GM23338 (cell line): Measurements from ENCODE around the gene FUT8. TPM values are rescaled to one million over a fixed set of nuclear protein-coding genes. Genes with fewer than 3 reads are reported as not detected.

Experiments
- ATAC-seq: fragments of 200-7000 bp; cut with Tn5 transposase; 3 replicates; pipeline ENCODE4 v1.9.1; 2020
- DNase-seq: peaks from one replicate; pipeline ENCODE4 v3.0.0-alpha.2; 2015; ENCODE audit warnings: low spot score
- H2AFZ ChIP-seq: fragments of 200-600 bp; sonication (generic); 2 replicates; pipeline ENCODE4 v1.8.0; 2016; ENCODE audit warnings: antibody characterized with exemption, mild to moderate bottlenecking, moderate library complexity
- H3F3A ChIP-seq: fragments of 200-600 bp; sonication (generic); replicated peaks from 2 replicates; pipeline ENCODE4 v1.8.0; 2017; ENCODE audit warnings: antibody characterized with exemption, mixed run types, low read depth
- H3K27ac ChIP-seq: fragments of 200-600 bp; sonication (generic); 2 replicates; pipeline ENCODE4 v1.6.1; 2016; ENCODE audit warnings: low read depth
- H3K27me3 ChIP-seq: fragments of 200-600 bp; sonication (generic); 2 replicates; pipeline ENCODE4 v1.8.0; 2016; ENCODE audit warnings: mild to moderate bottlenecking, mixed run types, moderate library complexity; ENCODE audit not compliant: insufficient read depth
- H3K36me3 ChIP-seq: fragments of 200-600 bp; sonication (generic); 2 replicates; pipeline ENCODE4 v1.8.0; 2016; ENCODE audit warnings: mild to moderate bottlenecking; ENCODE audit not compliant: insufficient read depth
- H3K4me1 ChIP-seq: fragments of 200-600 bp; sonication (generic); 2 replicates; pipeline ENCODE4 v1.8.0; 2016; ENCODE audit warnings: mild to moderate bottlenecking, moderate library complexity; ENCODE audit not compliant: insufficient read depth
- H3K4me2 ChIP-seq: fragments of 200-600 bp; sonication (generic); 2 replicates; pipeline ENCODE4 v1.7.1; 2017; ENCODE audit warnings: mixed run types
- H3K4me3 ChIP-seq: fragments of 200-600 bp; sonication (generic); 2 replicates; pipeline ENCODE4 v1.6.1; 2016; ENCODE audit warnings: mixed run types
- H3K79me2 ChIP-seq: fragments of 200-600 bp; sonication (generic); replicated peaks from 2 replicates; pipeline ENCODE4 v1.8.0; 2017; ENCODE audit warnings: mild to moderate bottlenecking; ENCODE audit not compliant: insufficient read depth
- H3K9me2 ChIP-seq: fragments of 200-600 bp; sonication (generic); 2 replicates; pipeline ENCODE4 v1.8.0; 2017; ENCODE audit not compliant: insufficient read depth
- H4K20me1 ChIP-seq: fragments of 200-600 bp; sonication (generic); replicated peaks from 2 replicates; pipeline ENCODE4 v1.8.0; 2017; ENCODE audit warnings: mild to moderate bottlenecking; ENCODE audit not compliant: insufficient read depth
- H3K27ac Mint-ChIP-seq: 2 replicates; pipeline ENCODE4 v1.8.0; 2020; ENCODE audit warnings: inconsistent platforms, mild to moderate bottlenecking, moderate library complexity, mixed read lengths
- H3K27me3 Mint-ChIP-seq: 3 replicates; pipeline ENCODE4 v1.8.0; 2022; ENCODE audit warnings: low read depth, mild to moderate bottlenecking, moderate library complexity, mixed read lengths, inconsistent platforms; ENCODE audit not compliant: insufficient read depth, poor library complexity
- H3K36me3 Mint-ChIP-seq: 3 replicates; pipeline ENCODE4 v1.8.0; 2021; ENCODE audit warnings: low read depth, mild to moderate bottlenecking, inconsistent platforms, moderate library complexity, mixed read lengths
- H3K4me1 Mint-ChIP-seq: 3 replicates; pipeline ENCODE4 v1.8.0; 2020; ENCODE audit warnings: mild to moderate bottlenecking, inconsistent platforms, mixed read lengths
- H3K4me3 Mint-ChIP-seq: 3 replicates; pipeline ENCODE4 v1.8.0; 2021; ENCODE audit warnings: moderate library complexity, mild to moderate bottlenecking, inconsistent platforms, mixed read lengths
- H3K9me3 Mint-ChIP-seq: 3 replicates; pipeline ENCODE4 v1.8.0; 2020; ENCODE audit warnings: moderate library complexity, mild to moderate bottlenecking, inconsistent platforms, mixed read lengths
- CREB1 ChIP-seq: fragments of 250-450 bp; sonication (Bioruptor Pico); IDR thresholded peaks from 2 replicates; pipeline ENCODE4 v1.5.0; 2020; ENCODE audit warnings: low read depth, mild to moderate bottlenecking, moderate library complexity
- CTCF ChIP-seq, 2 experiments: fragments of 200-600 bp in 1 of 2; sonication (generic) in 1 of 2; conservative IDR thresholded peaks; 2 replicates each; pipeline versions ENCODE4 v1.5.1 to v1.6.1; 2016 to 2017; ENCODE audit warnings: antibody characterized with exemption in 2 of 2, low read depth in 2 of 2, mild to moderate bottlenecking in 2 of 2, moderate library complexity in 1 of 2
- EZH2 ChIP-seq: fragments of 200-600 bp; sonication (generic); IDR thresholded peaks from one replicate; pipeline ENCODE4 v1.8.0; 2017; ENCODE audit warnings: antibody characterized with exemption, mild to moderate bottlenecking, low read depth; ENCODE audit not compliant: unreplicated experiment
- EZH2phosphoT487 ChIP-seq: fragments of 200-600 bp; sonication (generic); IDR thresholded peaks from one replicate; pipeline ENCODE4 v1.8.1; 2018; ENCODE audit warnings: antibody characterized with exemption; ENCODE audit not compliant: unreplicated experiment
- POLR2AphosphoS5 ChIP-seq: IDR thresholded peaks from 2 replicates; pipeline ENCODE4 v1.6.1; 2016; ENCODE audit warnings: antibody characterized with exemption, low read depth
- polyA plus RNA-seq: library from polyadenylated mRNA; unstranded; fragments of >200 nt; fragmentation: Nextera tagmentation; extraction: Ambion mirVana; gene quantifications from 2 replicates; pipeline ENCODE4 v1.2.1, GENCODE V29; 2016
- total RNA-seq: library from RNA; depleted of rRNA; stranded (reverse); fragments of >200 nt; shearing (Covaris generic); gene quantifications from 2 replicates; pipeline ENCODE4 v1.2.3, GENCODE V29; 2014
- TF ChIP-seq, protein P1 (sequence below): IDR thresholded peaks from 2 replicates; pipeline ENCODE4 v1.6.1; 2016; ENCODE audit warnings: antibody characterized with exemption
- TF ChIP-seq, protein P2 (sequence below): fragments of 250-450 bp; sonication (Bioruptor Pico); IDR thresholded peaks from 2 replicates; pipeline ENCODE4 v1.5.0; 2020; ENCODE audit warnings: mild to moderate bottlenecking, moderate library complexity

Gene FUT8
- total and polyA plus RNA-seq, 2 experiments from 2014 or later, result 8.2 to 23.2 TPM

GRCh38 chr14:65382586-65382985 lies 29.9 kb upstream of the FUT8 start:
- TF ChIP-seq POLR2AphosphoS5, result no peak
- TF ChIP-seq, protein P1, sequence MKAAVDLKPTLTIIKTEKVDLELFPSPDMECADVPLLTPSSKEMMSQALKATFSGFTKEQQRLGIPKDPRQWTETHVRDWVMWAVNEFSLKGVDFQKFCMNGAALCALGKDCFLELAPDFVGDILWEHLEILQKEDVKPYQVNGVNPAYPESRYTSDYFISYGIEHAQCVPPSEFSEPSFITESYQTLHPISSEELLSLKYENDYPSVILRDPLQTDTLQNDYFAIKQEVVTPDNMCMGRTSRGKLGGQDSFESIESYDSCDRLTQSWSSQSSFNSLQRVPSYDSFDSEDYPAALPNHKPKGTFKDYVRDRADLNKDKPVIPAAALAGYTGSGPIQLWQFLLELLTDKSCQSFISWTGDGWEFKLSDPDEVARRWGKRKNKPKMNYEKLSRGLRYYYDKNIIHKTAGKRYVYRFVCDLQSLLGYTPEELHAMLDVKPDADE, result no peak
- no peak overlapping the region for H3K4me3 Mint-ChIP-seq
- Histone ChIP-seq H3K4me2 (no peak overlapping the region), H3K27ac (no peak overlapping the region), H3K9me2 (no peaks in the 10 kb centered on the region), H3K4me3 (no peak overlapping the region), H3K36me3 (no peaks in the 10 kb centered on the region), H3K27me3 (no peaks in the 10 kb centered on the region), H4K20me1 (no peaks in the 10 kb centered on the region), H2AFZ (no peak overlapping the region), H3K79me2 (no peaks in the 10 kb centered on the region), H3K4me1 (no peaks in the 10 kb centered on the region), H3F3A (no peaks in the 10 kb centered on the region)
- peaks cover 9% of the 10 kb centered on the region; the same call in 1 of the 3 replicates for H3K9me3 Mint-ChIP-seq
- peaks cover 8% of the 10 kb centered on the region; the same call in 1 of the 3 replicates for H3K36me3 Mint-ChIP-seq
- DNase-seq, result no peak
- no peaks in the 10 kb centered on the region for H3K4me1 Mint-ChIP-seq
- no peak for ATAC-seq
- H3K27ac Mint-ChIP-seq, result no peak overlapping the region
- no peaks in the 10 kb centered on the region for H3K27me3 Mint-ChIP-seq

DNA sequence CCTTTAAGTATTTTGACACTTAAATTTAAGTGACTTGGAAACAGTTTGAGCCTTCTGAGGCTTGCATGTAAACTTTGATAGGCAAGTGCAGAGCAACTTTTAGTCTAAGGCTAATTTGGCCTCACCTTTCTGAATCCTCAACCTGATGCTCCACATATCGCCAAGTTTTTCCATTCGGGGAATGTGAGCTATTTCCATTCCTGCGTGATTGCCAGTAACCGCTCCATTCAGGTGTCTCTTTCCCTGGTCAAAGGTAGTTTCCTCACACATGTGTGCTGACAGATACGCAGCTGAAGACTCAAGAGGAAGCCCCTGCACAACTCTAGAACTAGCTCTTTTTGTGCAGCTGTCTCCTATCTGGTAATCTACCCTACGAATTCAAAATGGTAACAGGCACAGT lies 25.4 kb upstream of the FUT8 start:
- Histone ChIP-seq H3K9me2 (no peaks in the 10 kb centered on the region), H3F3A (no peaks in the 10 kb centered on the region), H3K79me2 (no peaks in the 10 kb centered on the region), H3K27ac (no peak overlapping the region), H2AFZ (peak overlapping the region; percentile 83; the same call in 1 of the 2 replicates), H3K27me3 (no peaks in the 10 kb centered on the region), H3K36me3 (no peaks in the 10 kb centered on the region), H3K4me1 (no peaks in the 10 kb centered on the region), H3K4me3 (no peak overlapping the region), H3K4me2 (no peak overlapping the region), H4K20me1 (no peaks in the 10 kb centered on the region)
- H3K36me3 Mint-ChIP-seq, result no peaks in the 10 kb centered on the region
- DNase-seq (no peak), ATAC-seq (no peak)
- H3K9me3 Mint-ChIP-seq, result no peaks in the 10 kb centered on the region
- H3K4me3 Mint-ChIP-seq, result no peak overlapping the region
- H3K27ac Mint-ChIP-seq, result no peak overlapping the region
- no peaks in the 10 kb centered on the region for H3K4me1 Mint-ChIP-seq
- no peaks in the 10 kb centered on the region for H3K27me3 Mint-ChIP-seq
- TF ChIP-seq POLR2AphosphoS5 (no peak), CTCF (conservative IDR thresholded peaks at IDR 0.05; ENCODE audit: low read depth in 2 of 2) (no peak), CREB1 (CRISPR knock-in tag) (no peak), EZH2phosphoT487 (no peak), EZH2 (no peak)
- TF ChIP-seq, protein P2, sequence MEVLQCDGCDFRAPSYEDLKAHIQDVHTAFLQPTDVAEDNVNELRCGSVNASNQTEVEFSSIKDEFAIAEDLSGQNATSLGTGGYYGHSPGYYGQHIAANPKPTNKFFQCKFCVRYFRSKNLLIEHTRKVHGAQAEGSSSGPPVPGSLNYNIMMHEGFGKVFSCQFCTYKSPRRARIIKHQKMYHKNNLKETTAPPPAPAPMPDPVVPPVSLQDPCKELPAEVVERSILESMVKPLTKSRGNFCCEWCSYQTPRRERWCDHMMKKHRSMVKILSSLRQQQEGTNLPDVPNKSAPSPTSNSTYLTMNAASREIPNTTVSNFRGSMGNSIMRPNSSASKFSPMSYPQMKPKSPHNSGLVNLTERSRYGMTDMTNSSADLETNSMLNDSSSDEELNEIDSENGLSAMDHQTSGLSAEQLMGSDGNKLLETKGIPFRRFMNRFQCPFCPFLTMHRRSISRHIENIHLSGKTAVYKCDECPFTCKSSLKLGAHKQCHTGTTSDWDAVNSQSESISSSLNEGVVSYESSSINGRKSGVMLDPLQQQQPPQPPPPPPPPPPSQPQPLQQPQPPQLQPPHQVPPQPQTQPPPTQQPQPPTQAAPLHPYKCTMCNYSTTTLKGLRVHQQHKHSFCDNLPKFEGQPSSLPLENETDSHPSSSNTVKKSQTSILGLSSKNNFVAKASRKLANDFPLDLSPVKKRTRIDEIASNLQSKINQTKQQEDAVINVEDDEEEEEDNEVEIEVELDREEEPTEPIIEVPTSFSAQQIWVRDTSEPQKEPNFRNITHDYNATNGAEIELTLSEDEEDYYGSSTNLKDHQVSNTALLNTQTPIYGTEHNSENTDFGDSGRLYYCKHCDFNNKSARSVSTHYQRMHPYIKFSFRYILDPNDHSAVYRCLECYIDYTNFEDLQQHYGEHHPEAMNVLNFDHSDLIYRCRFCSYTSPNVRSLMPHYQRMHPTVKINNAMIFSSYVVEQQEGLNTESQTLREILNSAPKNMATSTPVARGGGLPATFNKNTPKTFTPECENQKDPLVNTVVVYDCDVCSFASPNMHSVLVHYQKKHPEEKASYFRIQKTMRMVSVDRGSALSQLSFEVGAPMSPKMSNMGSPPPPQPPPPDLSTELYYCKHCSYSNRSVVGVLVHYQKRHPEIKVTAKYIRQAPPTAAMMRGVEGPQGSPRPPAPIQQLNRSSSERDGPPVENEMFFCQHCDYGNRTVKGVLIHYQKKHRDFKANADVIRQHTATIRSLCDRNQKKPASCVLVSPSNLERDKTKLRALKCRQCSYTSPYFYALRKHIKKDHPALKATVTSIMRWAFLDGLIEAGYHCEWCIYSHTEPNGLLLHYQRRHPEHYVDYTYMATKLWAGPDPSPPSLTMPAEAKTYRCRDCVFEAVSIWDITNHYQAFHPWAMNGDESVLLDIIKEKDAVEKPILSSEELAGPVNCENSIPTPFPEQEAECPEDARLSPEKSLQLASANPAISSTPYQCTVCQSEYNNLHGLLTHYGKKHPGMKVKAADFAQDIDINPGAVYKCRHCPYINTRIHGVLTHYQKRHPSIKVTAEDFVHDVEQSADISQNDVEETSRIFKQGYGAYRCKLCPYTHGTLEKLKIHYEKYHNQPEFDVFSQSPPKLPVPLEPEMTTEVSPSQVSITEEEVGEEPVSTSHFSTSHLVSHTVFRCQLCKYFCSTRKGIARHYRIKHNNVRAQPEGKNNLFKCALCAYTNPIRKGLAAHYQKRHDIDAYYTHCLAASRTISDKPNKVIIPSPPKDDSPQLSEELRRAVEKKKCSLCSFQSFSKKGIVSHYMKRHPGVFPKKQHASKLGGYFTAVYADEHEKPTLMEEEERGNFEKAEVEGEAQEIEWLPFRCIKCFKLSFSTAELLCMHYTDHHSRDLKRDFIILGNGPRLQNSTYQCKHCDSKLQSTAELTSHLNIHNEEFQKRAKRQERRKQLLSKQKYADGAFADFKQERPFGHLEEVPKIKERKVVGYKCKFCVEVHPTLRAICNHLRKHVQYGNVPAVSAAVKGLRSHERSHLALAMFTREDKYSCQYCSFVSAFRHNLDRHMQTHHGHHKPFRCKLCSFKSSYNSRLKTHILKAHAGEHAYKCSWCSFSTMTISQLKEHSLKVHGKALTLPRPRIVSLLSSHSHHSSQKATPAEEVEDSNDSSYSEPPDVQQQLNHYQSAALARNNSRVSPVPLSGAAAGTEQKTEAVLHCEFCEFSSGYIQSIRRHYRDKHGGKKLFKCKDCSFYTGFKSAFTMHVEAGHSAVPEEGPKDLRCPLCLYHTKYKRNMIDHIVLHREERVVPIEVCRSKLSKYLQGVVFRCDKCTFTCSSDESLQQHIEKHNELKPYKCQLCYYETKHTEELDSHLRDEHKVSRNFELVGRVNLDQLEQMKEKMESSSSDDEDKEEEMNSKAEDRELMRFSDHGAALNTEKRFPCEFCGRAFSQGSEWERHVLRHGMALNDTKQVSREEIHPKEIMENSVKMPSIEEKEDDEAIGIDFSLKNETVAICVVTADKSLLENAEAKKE (CRISPR knock-in tag), result no peak
- TF ChIP-seq, protein P1, result no peak
